Measurements from ENCODE around the gene SUSD5. TPM values are rescaled to one million over a fixed set of nuclear protein-coding genes. Genes with fewer than 3 reads are reported as not detected.
"Not testable (repeated sequence)": the region's sequence is repeated elsewhere in the genome, so short reads cannot be mapped to it uniquely, and the experiment has no call there.

Gene SUSD5
- total RNA-seq, 3 donors from 2014 or later, result not detected

DNA sequence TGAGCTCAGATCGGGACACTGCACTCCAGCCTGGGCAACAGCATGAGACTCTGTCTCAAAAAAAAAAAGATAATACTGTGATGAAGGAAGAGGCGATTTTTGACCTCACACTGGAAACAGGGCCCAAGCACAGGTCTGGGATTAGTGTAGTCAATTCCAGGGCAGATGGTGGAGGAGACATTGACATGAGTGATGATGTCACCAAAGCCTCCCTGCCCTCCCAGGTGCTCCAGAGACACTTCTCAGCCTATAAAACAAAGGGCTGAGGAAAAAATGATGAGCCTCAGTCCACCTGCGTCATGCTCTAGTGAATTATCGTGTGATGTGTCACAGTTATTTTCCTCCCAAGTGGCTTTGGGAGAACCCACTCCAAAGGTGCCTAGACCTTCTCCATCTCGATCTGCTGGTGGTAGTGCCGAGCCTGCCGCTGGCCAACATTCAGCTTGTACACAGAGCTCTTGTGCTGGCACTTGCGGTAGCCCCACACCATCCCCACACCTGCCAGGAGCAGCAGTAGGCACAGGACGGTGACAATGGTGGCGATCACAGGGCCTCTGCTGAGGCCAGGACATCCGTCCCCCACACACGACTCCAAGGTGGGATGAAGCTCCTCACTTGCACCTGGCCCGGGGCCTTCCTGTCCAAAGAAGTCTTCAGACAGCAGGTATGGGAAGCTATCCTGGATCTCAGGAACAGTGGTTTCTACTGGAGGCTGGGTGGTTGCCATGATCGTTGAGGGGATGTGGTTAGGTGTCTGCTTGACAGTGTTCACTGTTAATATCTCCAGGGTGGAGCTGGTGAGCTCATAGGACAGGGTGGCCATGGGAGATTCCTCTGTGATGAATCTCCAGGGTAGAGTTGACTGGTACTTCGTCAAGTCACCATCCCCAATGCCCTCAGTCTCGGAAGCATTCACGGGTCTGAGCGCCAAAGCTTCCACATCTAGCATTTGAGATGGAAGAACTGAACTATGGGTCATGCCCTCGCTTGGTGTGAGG is 65.9 kb downstream of the SUSD5 start:
- Mint-ChIP-seq H3K4me1 (ENCODE audit: low read depth) (no peaks in the 10 kb centered on the region), H3K27me3 (ENCODE audit: low read depth) (peaks cover 28% of the 10 kb centered on the region), H3K9me3 (no peaks in the 10 kb centered on the region), H3K4me3 (no peak overlapping the region), H3K36me3 (ENCODE audit: insufficient read depth) (no peaks in the 10 kb centered on the region)
- ATAC-seq (no peak), DNase-seq (no peak)

DNA sequence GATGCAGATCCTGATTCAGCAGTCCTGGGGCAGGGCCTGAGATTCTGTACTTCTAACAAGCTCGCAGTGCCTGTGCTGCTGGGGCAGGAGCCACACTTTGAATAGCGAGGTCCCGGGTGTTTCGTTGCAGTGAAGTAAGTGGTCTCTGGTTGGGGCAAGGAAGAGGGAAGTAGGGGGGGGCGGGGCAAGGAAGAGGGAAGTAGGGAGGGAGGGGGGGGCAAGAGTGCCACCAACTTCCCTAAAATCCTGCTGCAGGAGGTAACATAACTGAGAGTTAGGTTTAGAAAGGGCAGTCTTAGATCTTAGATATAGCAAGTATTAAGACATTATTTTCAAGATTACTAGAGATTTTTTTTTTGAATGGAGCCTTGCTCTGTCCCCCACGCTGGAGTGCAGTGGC is 69.3 kb downstream of the SUSD5 start:
- no peak for DNase-seq
- Mint-ChIP-seq H3K9me3 (no peaks in the 10 kb centered on the region), H3K27me3 (ENCODE audit: low read depth) (peaks cover 10% of the 10 kb centered on the region), H3K36me3 (ENCODE audit: insufficient read depth) (peaks cover 1% of the 10 kb centered on the region), H3K4me1 (ENCODE audit: low read depth) (no peaks in the 10 kb centered on the region), H3K4me3 (no peak overlapping the region)
- ATAC-seq, result no peak

DNA sequence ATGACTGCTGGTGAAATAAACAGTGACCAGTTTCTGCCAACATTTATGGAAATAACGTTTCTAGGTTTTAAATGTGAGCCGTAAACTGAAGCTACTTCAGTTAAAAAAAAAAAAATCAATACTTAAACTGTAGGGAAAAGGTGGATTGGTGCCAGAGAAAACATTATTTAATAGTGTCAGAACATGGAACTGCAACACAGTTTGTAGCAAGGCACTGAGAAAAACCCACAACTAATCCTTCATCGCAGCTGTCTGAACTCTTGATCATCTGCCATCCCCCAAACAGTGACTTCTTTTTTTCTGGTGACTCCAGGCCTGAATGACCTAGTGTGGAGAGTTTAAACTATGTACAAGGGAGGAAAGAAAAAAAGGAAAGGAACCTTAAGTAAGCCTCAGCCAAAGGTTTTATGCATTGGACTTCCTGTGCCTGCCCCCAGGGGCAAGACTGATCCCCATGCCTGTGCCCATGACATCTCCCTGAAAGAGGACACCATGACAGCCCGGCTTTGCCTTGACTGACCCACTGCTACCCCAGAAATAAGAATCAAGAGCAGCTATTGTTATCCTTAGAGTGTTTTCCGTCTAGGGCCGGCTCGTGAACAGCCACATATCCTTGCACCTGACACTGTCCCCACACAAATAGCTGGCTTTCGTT is 71.7 kb downstream of the SUSD5 start:
- Mint-ChIP-seq H3K36me3 (ENCODE audit: insufficient read depth) (peaks cover 12% of the 10 kb centered on the region), H3K27me3 (ENCODE audit: low read depth) (no peaks in the 10 kb centered on the region), H3K9me3 (no peaks in the 10 kb centered on the region), H3K4me1 (ENCODE audit: low read depth) (no peaks in the 10 kb centered on the region), H3K4me3 (no peak overlapping the region)
- DNase-seq (no peak), ATAC-seq (no peak)

DNA sequence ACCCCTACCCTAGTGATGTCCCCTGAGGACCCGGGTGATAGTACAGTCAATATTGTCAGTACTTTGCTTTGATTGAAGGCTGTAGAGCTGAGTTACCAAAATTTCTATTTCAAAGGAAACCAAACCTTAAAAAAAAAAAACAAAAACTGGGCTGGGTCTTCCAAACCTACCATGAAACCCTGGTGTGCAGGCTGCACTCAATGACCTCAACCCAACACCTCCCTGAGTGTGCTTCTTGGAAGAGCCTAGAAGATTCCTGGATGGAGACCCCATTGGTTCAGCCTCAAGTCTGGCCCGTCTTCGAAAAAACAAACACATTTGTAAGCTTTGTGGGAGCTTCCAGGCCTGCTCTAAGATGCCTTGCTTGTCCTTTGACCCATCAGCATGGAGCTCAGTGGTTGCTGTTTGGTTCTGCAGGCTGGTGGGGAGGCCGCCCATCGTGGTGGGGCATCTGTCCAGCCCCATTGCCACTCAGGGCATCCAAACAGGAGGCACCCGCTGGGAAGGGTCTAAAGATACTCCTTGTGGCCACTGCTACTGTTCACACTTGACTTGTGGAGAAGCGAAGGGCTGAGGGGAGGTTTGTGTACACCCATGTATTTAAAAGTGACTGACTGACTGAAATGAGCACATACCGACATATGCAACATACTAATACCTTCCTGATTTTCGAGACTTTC is 72.6 kb downstream of the SUSD5 start:
- no peak for DNase-seq
- no peak for ATAC-seq
- H3K9me3 Mint-ChIP-seq, result no peaks in the 10 kb centered on the region
- no peaks in the 10 kb centered on the region for H3K4me1 Mint-ChIP-seq (ENCODE audit: low read depth)
- no peaks in the 10 kb centered on the region for H3K27me3 Mint-ChIP-seq (ENCODE audit: low read depth)
- no peak overlapping the region for H3K4me3 Mint-ChIP-seq
- peaks cover 19% of the 10 kb centered on the region for H3K36me3 Mint-ChIP-seq (ENCODE audit: insufficient read depth)

DNA sequence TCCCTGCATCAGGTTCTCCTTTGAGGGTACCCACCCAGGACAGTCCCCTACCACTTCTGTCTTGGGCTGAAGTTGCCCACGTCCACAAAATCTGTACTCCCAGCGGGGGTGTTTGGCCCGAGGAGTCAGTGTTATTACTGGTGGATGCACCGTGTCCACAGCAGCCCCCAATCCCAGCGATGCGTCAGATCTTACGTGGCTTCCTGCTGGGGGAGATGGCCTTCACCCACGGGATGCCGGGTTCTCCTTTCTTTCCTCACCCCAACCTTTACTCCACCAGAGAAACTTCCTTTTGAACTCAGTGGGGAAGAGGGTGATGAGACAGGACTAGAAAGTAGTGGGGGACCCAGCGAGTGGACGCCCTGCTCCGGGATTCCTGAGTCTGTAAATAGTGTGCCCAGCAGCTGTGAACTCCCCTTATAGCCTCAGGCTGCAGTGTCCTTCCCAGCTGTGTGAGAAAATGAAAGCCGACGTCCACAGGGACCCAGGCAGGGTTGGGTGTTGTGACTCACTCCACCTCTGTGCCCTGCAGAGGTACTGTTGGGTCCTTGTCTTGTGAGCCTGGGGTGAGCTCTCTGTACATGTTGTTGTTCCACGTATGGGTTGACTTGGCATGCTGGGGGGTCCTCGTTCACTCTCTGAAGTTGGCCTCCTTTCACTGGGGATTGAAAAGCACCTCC is 73.2 kb downstream of the SUSD5 start:
- no peaks in the 10 kb centered on the region for H3K4me1 Mint-ChIP-seq (ENCODE audit: low read depth)
- no peak for DNase-seq

DNA sequence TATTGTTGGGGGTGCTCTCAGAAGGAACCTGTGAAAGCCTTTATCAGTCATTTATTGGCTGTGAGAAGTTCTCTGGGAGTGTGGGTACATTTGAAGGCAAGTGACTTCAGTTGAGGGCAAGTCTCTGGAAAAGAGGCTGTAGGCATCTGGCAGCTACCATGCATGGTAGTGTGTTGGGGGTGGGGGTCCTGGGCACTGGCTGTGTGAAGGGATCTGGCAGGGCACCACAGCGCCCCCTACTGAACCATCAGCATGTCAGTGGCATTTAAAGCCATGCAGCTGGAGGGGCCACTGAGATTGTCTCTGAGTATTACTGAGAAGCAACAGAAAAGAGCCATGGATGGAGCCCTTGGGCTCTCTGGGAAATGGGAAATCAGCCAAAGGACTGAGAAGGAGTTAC is 74.2 kb downstream of the SUSD5 start:
- no peaks in the 10 kb centered on the region for H3K27me3 Mint-ChIP-seq (ENCODE audit: low read depth)
- ATAC-seq, result peak in 1 of 2 donors; percentile 43
- H3K9me3 Mint-ChIP-seq, result no peaks in the 10 kb centered on the region
- H3K4me3 Mint-ChIP-seq, result no peak overlapping the region
- no peaks in the 10 kb centered on the region for H3K4me1 Mint-ChIP-seq (ENCODE audit: low read depth)
- peak; percentile 9 for DNase-seq
- H3K36me3 Mint-ChIP-seq (ENCODE audit: insufficient read depth), result peaks cover 20% of the 10 kb centered on the region

More for the DNA sequence above, 73.2 kb downstream of the SUSD5 start:
- no peaks in the 10 kb centered on the region for H3K27me3 Mint-ChIP-seq (ENCODE audit: low read depth)
- no peak for ATAC-seq
- peaks cover 19% of the 10 kb centered on the region for H3K36me3 Mint-ChIP-seq (ENCODE audit: insufficient read depth)
- no peak overlapping the region for H3K4me3 Mint-ChIP-seq
- no peaks in the 10 kb centered on the region for H3K9me3 Mint-ChIP-seq

DNA sequence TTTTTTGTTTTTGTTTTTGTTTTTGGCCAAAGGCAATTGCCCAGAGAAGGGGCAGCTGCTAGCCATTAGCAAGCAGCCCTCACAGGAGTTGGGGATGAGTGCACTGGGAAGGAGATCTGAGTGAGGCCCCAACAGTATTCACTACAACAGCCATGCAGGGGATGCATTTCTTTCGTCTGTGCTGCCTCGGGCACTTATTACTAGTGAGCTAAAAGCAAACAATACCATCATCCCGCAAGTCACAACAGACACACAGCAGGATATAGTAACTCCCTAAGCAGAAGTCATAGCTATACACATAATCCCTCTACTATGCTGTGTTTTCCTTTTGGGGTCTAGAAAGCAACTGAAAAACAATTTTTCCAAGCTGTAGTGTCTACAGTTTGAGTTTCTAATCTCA is 77.6 kb downstream of the SUSD5 start:
- Mint-ChIP-seq H3K27me3 (ENCODE audit: low read depth) (no peaks in the 10 kb centered on the region), H3K4me3 (no peak overlapping the region), H3K36me3 (ENCODE audit: insufficient read depth) (peaks cover 29% of the 10 kb centered on the region)

DNA sequence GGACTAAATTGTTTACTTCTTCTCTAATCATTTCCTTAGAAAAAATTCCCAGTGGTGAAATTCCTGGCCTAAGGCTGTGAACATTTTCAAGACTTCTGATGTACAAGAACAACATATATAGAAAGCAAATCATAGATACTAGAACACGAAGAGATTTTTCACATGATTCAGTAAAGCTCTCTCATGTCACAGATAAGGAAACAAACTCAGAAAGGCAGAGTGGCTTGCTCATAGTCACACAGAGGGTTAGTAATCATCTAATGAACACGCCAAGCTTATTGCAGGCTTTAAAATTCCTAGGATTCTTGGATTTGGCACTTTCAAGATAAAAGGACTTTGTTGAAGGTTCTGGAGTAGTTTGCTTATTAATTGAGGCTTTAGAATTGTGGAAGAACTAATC is 78.6 kb downstream of the SUSD5 start:
- H3K4me3 Mint-ChIP-seq, result no peak overlapping the region
- no peak for DNase-seq
- no peaks in the 10 kb centered on the region for H3K4me1 Mint-ChIP-seq (ENCODE audit: low read depth)
- ATAC-seq, result no peak
- peaks cover 34% of the 10 kb centered on the region for H3K36me3 Mint-ChIP-seq (ENCODE audit: insufficient read depth)
- H3K27me3 Mint-ChIP-seq (ENCODE audit: low read depth), result no peaks in the 10 kb centered on the region
- no peaks in the 10 kb centered on the region for H3K9me3 Mint-ChIP-seq

More for the DNA sequence above, 77.6 kb downstream of the SUSD5 start:
- Mint-ChIP-seq H3K4me1 (ENCODE audit: low read depth) (no peaks in the 10 kb centered on the region), H3K9me3 (no peaks in the 10 kb centered on the region)
- no peak for ATAC-seq
- DNase-seq, result no peak

DNA sequence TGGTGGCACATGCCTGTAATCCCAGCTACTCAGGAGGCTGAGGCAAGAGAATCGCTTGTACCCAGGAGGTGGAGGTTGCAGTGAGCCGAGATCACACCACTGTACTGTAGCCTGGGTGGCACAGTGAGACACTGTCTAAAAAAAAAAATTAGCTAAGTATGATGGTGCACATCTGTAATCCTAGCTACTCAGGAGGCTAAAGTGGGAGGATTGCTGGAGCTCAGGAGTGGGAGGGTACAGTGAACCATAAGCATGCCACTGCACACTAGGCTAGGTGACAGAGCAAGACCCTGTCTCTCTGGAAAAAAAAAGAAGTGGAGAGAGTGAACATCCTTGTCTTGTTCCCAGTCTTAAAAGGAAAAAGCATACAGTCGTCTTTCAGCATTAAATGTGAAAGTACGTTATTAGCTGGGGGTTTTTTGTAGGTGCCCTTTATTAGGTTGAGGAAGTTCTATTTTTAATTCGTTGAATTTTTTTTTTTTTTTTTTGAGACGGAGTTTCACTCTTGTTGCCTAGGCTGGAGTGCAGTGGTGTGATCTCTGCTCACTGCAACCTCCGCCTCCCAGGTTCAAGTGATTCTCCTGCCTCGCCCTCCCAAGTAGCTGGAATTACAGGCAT is 79.5 kb downstream of the SUSD5 start:
- H3K4me3 Mint-ChIP-seq; ATAC-seq; H3K4me1 Mint-ChIP-seq (ENCODE audit: low read depth); DNase-seq; H3K27me3 Mint-ChIP-seq (ENCODE audit: low read depth); H3K9me3 Mint-ChIP-seq: not testable (repeated sequence)
- H3K36me3 Mint-ChIP-seq (ENCODE audit: insufficient read depth), result peaks cover 35% of the 10 kb centered on the region

DNA sequence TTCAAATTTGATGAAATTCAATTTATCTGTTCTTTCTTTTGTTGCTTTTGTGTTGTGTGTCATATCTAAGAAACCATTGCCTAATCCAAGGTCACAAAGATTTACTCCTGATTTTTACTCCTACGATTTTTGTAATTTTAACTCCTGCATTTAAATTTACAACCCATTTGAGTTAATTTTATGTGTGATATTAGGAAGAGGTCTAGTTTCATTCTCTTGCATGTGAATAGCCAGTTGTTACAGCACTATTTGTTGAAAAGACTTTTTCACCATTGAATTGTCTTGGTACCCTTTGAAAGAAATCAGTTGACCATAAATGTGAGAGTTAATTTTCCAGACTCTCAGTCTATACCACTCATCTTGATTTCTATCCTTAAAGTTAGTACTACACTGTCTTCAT is 80.9 kb downstream of the SUSD5 start:
- Mint-ChIP-seq H3K36me3 (ENCODE audit: insufficient read depth) (peaks cover 29% of the 10 kb centered on the region), H3K9me3 (no peaks in the 10 kb centered on the region), H3K27me3 (ENCODE audit: low read depth) (no peaks in the 10 kb centered on the region), H3K4me3 (no peak overlapping the region), H3K4me1 (ENCODE audit: low read depth) (peaks cover 4% of the 10 kb centered on the region)
- ATAC-seq (no peak), DNase-seq (no peak)

DNA sequence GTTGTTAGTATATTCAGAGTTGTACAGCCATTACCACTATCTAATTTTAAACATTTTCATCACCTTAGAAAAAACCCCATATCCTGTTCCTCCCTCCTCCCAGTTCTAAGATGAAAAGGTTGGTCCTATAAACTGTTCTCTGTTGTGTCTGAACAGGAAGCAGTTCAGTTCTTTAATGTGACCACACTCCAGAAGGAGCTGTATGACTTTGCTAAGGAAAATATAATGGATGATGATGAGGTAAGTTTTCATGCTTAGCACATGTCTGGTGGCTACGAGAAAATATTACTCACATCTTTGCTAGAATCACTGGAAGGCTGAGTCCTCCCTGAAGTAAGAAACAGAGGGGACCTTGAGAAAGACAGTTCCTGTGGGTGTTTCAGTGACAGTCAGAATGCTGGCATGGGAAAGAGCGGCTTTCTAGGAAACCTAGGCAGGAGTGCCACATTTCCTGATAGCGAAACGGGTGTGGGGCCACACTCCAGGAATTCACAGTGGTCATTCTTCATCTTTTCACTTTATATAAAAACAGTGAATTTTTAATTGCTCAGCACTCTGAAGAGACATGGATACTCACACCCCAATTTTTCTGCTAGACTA is 84.5 kb downstream of the SUSD5 start:
- no peak for DNase-seq
- H3K27me3 Mint-ChIP-seq (ENCODE audit: low read depth), result no peaks in the 10 kb centered on the region
- H3K4me1 Mint-ChIP-seq (ENCODE audit: low read depth), result peaks cover 4% of the 10 kb centered on the region
- no peak overlapping the region for H3K4me3 Mint-ChIP-seq
- ATAC-seq, result peak in 1 of 2 donors; percentile 18
- no peaks in the 10 kb centered on the region for H3K9me3 Mint-ChIP-seq
- peaks cover 21% of the 10 kb centered on the region for H3K36me3 Mint-ChIP-seq (ENCODE audit: insufficient read depth)

DNA sequence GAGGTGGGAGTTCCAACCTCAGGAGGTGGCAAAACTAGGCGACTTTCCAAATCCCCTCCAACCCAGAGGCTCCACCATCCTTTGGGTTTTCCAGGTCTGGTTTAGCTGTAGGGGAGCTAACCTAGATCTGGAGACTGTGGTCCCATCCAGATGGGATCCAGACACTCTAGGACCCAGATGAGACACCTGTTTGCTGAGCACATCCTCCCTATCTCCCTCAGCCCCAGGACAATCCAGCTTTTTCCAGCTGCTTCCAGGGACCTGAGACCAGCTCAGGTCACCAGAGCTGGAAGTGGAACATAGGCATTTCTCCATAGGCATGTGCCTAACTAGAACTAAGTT is 86.6 kb downstream of the SUSD5 start:
- no peak for ATAC-seq
- Mint-ChIP-seq H3K4me1 (ENCODE audit: low read depth) (peaks cover 4% of the 10 kb centered on the region), H3K27me3 (ENCODE audit: low read depth) (no peaks in the 10 kb centered on the region), H3K9me3 (no peaks in the 10 kb centered on the region), H3K4me3 (no peak overlapping the region), H3K36me3 (ENCODE audit: insufficient read depth) (peaks cover 19% of the 10 kb centered on the region)
- DNase-seq, result no peak

DNA sequence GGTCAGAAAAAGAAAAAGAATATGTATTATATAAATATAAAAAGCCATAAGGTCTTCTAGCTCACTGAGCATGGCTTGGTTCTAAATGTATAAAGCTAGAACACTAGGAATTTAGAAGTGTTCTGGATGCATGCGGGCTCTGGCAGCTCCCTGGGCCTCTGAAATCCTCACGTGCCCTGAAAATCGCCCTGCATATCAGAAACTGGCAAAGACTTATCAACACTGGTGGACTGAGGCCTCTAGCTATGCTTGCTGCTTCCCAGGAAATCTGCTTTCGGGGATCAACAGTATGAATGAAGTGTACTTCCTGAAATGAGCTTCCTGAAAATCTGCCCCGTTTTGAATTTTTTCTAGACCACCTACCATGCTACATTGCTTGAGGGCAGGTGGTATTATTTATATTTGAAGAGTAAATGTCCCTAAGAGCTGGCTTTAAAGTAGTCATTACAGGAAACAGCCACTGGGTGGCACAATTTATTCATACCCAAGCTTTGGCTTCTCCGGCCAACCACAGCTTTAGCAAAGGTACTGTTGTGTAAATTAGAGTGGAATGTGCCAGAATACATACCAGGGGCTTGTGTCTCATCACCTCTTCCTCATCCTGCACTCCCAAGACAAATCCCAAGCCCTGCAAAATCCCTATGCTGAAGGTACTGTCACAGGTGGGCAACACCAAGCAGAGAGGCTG is 87.1 kb downstream of the SUSD5 start:
- Mint-ChIP-seq H3K9me3 (no peaks in the 10 kb centered on the region), H3K4me1 (ENCODE audit: low read depth) (peaks cover 4% of the 10 kb centered on the region), H3K27me3 (ENCODE audit: low read depth) (no peaks in the 10 kb centered on the region), H3K36me3 (ENCODE audit: insufficient read depth) (peaks cover 18% of the 10 kb centered on the region), H3K4me3 (no peak overlapping the region)
- ATAC-seq (peak; percentile 48 to 56), DNase-seq (no peak)

All from activated T-cell treated with anti-CD3 and anti-CD28 coated beads, Interleukin-2, amount 50 U/mL, for 4 hours (primary cell).